ENCODE data around the gene PXT1.
"Not testable (repeated sequence)": the region's sequence is repeated elsewhere in the genome, so short reads cannot be mapped to it uniquely, and the experiment has no call there.

PXT1 gene, protein sequence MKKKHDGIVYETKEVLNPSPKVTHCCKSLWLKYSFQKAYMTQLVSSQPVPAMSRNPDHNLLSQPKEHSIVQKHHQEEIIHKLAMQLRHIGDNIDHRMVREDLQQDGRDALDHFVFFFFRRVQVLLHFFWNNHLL

DNA sequence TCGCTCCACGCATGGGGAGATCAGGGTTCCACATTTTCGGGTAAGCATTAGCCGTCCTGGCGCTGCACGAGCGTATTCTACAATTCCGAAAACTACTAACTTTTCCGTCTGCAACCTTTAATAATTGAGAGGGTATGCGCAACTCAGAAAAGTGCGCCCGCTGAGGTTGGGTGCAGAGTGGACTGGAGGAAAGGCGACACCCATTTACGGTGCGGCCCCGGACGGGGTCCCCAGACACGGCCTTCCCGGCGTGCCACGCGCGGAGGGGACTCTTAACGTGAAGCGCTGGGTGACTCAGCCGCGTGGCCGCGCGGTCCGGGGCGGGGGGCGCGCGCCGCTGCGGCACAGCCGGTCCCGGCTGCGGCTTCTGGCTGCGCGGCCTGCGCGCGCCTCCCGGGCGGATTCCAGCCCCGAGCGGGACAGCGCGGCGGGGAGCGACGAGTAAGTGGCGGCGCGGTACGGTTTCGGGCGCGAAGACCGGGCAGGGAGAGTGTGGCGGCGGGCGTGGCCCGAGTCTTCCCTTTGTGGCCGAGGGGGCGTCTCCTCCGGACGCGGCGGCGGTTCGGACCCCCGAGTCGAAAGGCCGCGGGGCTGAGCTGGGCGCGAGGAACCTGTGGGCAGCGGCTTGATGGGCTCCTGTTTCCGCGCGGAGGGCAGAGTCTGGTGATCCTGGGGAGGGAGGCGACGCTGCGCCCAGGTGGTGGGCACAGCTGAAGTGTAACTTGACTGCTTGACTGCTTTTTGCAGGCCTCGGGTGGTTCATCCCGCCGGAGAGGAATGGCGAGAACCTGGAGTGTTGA is at the start of gene PXT1, which contains the start of gene KCTD20:
Gene PXT1 (minus strand): TSS at position 184 of the 800 bp plus-strand sequence. CDS start 16,772 bp downstream, outside the sequence.
Gene KCTD20 (plus strand): TSS at position 330 of the 800 bp plus-strand sequence. CDS start 27,098 bp downstream, outside the sequence.
- DNase-seq (ENCODE audit: low spot score): peak; percentile 83

DNA sequence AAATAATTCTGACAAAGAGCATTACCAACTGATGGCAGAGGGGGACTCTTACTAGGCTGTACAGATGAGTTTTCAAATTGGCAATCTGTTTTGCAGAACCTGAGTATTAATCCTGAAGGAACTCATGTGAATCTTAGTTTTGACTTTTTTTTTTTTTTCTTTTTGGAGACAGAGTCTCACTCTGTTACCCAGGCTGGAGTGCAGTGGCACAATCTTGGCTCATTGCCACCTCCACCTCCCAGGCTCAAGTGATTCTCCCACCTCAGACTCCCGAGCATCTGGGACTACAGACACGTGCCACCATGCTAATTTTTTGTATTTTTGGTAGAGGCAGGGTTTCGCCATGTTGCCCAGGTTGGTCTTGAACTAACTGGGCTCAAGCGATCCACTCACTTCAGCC is 49.4 kb upstream of the PXT1 start:
- DNase-seq (ENCODE audit: low spot score): no peak

DNA sequence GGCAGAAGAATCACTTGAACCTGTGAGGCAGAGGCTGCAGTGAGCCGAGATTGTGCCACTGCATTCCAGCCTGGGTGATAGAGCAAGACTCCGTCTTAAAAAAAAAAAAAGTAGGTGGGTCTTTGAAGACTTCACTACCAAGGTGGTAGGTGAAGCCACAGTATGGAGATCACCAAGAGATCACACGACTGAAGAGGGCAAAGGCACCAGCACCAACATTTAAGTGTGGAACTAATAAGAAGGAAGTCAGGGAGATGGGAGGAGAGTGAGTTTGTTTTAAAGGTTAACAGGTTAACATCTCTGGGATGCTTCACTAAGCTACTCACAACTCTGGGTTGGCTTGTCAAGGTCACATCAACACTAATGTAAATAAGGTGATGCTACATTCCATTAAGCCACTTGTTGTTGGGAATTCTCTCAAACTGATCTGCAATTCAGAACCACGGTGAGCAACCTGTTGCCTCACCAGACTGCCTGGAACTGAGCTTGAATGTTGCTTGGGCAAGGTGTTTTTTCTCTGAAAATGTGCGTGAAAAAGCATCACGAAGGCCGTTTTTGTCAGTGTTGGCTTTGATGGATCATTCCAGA is 48.8 kb upstream of the PXT1 start:
- DNase-seq (ENCODE audit: low spot score): no peak

DNA sequence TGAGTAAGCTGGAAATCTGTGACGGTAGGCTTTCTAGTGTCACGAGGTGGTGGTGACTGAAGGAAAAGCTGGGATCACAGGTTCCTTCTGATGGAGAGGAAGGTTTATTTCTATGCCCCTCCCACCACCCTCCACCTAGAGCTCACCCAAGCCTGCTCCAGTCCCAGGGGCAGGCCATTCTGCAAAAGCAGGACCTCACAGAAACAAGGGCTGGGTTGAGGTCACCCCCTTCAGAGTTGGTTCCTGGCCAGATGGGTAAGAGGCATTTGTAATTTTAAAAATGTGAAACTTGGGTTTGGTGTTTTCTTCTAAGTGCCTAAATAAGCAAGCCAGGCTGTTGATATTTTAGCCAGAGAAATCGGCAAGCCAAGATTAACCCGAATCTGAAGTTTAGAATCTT is 46.8 kb upstream of the PXT1 start:
- no peak for DNase-seq (ENCODE audit: low spot score)

DNA sequence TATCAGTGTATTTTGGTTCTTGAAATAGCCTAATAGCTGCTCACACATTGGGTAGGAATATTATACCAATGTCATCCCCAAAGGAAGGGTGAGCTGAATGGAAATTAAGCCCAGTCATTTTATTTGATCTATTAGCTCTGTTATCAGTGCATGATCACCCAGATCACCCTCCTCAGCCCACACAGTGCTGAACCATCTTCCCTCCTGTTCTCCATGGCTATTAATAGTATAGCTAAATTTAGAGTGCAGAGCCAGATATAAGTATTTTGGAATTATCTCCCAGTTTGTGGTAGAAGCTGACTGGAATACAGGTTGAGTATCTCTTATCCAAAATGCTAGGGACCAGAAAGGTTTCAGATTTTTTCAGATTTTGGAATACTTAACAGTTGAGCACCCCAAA is 45.6 kb upstream of the PXT1 start:
- DNase-seq (ENCODE audit: low spot score): no peak

DNA sequence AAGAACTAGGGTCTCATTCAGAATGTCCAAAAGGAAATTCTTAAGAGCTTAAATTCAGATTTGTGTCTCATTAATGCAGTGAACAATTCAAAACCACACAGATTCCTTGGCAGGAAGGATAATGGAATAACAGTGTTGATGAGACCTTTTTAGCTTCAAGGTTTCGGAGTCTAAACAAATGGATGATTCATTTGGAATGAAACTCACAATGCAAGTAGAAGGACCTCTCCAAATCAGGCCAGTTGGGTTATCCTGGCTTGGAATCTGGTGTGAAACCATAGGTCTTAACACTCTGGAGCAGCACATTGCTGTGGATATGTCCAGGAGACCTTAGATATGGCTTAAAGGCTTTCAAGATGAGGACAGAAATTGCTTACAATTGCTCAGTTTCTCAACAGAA is 45.0 kb upstream of the PXT1 start:
- DNase-seq (ENCODE audit: low spot score): no peak

DNA sequence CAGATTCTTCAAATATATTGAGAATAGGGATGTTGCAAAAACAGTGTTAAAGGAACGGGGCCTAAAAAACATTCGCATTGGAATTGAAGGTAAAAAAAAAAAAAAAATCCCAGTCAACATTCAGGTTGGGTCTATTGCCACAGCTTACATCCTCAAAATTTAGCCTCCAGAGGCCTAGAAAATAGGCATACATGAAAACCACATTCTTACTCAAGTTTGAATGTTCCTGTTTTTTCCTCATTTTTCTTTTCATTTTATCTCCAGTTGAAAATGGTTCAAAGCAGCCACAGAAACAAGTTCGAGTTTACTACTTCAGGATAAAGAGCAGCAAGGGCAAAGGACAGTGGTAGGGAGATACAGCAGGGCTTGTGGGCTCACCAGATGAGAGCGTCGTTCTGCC is 42.1 kb upstream of the PXT1 start:
- no peak for DNase-seq (ENCODE audit: low spot score)

DNA sequence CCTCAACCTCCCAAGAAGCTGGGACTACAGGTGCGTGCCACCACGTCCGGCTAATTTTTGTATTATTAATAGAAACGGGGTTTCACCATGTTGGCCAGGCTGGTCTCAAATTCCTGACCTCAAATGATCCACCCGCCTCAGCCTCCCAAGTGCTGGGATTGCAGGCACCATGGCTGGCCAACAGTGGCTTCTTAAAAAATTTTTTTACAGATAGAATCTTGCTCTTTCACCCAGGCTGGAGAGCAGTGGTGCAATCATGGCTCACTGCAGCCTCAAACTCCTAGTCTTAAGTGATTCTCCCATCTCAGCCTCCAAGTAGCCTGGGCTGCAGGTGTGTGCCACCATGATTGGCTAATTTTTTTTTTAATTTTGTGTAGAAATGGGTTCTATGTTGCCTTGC is 40.7 kb upstream of the PXT1 start:
- DNase-seq (ENCODE audit: low spot score): not testable (repeated sequence)

DNA sequence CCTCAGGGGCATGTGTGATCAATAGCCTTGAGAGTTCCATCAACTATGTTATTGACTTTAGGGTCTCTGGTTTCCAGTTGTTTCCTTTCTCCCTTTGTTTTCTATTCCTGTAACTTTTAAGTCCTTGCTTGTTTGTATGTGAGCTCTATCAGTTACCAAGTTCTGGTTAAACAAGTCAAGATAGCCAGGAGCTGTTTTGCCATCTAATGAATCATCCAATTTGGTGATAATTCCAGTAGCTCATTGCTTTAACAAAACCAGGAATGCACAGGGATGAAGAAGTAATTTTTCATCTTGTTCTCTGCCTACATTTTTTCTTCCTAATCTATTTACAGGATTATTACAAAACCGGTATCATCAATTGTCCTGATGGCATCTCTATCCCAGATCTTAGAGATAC is 36.6 kb upstream of the PXT1 start:
- no peak for DNase-seq (ENCODE audit: low spot score)

DNA sequence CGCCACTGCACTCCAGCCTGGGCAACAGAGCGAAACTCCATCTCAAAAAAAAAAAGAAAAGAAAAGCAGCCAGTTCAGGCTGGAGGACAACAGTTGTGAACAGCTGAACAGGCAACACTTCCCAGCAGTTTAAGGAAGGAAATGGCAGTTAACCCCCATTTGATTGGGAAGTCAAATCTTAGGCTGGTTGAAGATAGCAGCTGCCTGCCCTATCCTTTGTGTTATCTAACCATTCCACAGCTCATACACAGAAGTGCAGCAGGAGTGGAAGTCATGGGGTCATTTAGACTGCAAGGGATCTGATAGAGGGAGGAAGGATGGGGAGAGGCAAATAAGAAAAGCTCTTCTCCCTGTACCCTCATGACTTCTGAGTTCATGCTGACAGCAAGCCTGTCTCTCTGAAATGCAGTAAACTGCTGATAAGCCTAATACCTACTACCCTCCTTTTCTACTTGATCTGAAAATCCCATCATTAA is 35.4 kb upstream of the PXT1 start:
- DNase-seq (ENCODE audit: low spot score): no peak

DNA sequence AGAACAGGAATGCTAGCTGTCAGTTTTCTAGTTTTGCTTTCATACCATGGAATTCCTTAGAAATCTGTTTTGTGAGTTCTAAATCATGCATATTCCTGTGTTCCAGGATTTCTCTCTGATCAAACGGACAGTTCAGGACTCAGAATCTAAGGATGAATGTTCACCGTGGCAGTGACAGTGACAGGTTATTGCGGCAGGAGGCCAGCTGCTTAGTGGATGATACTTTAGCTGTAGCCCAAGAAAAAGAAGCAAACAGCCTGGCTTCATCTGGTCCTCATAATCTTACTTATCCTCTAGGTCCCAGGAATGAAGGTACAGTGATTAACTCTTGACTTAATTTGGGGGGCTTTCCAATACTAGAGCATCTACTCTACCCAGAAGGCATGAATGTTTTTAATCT is 27.3 kb upstream of the PXT1 start:
- no peak for DNase-seq (ENCODE audit: low spot score)

DNA sequence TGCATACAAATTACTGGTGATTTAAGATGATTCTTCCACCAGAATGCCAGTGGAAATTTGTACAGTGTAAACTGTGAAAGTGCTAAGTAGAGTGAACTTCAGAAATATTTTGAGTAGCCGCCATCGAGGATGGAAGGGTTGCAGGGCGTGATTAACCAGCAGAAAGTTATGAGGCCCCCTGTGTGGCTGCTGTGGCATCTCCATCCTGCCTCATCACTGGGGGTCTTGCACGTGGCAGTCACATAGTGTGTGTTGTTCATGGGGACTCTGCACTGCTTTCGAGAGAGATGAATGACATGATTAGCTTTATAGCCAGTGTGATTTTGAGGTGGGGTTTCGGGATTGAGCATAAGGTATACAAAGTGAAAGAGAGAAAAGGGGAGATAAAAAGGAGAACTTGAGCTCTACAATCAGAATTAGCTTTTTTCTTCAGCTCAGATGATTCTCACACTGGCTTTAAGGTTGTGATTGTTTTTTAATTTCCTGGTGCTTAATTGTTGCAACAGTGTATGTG is 26.6 kb upstream of the PXT1 start:
- DNase-seq (ENCODE audit: low spot score): no peak

DNA sequence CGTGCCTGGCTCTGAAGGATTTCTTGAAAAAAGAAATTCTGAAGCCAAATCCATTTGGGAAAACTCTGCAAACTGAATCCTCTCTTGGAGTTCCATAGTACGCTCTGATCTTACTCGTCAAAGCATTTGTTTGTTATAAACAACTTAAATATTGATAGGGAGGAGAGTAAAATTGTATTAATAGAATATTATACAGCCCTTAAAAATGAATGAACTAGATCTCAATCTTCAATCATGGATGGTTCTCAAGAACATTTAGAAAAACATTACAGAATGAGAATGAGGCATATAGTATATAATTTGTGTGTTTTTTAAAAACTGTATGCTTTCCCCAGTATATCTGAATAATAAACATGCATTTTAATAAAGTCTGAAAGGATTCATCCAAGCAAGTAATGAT is 25.0 kb upstream of the PXT1 start:
- no peak for DNase-seq (ENCODE audit: low spot score)

DNA sequence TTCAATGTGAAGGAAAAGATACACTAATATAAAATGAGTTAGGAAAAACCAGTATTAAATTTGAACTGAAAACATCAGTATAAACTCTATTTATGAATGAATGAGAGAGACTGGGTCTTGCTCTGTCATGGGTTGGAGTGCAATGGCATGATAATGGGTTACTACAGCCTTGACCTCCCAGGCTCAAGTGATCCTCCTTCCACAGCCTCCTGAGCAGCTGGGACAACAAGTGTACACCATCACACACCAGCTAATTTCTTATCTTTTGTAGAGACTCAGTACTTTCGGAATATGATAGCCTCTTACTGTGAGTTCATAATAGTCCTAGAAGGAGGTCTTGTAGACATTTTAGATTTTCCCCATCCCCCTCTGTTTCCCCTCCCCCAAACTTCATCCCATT is 21.6 kb upstream of the PXT1 start:
- DNase-seq (ENCODE audit: low spot score): no peak

DNA sequence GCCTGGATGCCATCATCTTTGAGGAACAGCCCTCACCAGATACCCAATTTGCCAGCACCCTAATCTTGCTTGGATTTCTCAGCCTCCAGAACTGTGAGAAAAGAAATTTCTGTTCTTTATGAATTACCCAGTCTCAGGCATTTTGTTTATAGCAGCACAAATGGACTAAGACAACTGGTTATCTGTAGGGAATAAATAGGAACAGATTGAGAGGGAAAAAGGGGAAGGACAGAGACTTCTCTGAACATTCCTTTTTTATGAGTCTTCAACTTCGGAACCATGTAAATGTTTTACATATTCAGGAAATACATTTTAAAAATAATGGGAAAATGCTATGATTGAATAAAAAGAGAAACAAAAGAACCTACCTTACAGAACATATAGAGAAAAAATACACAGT is 21.0 kb upstream of the PXT1 start:
- DNase-seq (ENCODE audit: low spot score): no peak

DNA sequence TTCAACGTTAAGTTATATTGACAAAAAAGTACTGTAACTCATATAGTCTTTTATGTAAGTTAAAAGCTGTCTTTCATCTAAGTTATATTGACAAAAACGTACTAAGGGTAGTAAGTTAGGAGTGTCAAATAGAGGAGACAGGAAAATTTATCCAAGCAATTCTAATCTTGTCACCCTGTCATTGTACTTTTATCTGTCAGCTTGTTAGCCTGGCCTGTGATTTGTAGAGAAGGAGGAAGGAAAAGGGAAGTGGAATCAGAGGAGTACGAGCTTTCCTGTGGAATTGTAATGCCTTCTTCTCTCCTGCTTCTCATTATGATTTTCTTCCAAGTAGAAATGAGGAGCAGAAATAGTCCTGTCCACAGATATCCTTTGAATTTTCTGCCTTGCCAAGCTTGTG is 19.0 kb upstream of the PXT1 start:
- no peak for DNase-seq (ENCODE audit: low spot score)

DNA sequence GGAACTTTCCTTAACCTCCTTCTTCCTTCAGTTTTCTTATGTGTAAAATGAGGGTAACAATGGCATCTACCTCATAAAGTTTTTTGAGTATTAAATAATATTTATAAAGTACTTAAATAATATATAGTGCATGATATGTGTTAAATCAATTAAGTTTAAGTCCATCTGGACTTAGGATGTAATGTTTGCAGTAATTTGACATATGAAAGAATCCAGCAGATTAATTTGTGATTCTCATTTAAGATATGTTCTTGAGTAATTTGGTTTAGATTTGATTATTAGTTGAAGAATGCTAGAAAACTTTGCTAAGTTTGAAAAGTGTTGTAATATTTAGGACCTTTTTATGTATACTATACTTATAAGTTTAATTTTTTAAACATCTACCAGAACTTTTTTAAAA is 18.3 kb upstream of the PXT1 start:
- DNase-seq (ENCODE audit: low spot score): no peak

DNA sequence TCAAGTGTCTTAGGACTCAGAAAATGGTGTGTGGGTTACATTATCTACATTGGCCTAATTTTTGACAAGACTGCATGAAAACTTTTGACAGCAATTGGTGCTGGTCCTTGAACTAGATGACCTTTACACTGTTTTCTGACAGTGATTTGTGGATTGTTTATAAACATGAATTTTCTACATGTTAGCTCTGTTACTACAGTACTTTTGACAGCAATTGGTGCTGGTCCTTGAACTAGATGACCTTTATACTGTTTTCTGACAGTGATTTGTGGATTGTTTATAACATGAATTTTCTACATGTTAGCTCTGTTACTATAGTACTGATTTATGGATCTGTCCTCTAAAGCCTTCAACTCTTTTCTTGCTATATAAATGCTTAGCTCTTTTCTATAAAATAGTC is 16.8 kb upstream of the PXT1 start:
- DNase-seq (ENCODE audit: low spot score): no peak

DNA sequence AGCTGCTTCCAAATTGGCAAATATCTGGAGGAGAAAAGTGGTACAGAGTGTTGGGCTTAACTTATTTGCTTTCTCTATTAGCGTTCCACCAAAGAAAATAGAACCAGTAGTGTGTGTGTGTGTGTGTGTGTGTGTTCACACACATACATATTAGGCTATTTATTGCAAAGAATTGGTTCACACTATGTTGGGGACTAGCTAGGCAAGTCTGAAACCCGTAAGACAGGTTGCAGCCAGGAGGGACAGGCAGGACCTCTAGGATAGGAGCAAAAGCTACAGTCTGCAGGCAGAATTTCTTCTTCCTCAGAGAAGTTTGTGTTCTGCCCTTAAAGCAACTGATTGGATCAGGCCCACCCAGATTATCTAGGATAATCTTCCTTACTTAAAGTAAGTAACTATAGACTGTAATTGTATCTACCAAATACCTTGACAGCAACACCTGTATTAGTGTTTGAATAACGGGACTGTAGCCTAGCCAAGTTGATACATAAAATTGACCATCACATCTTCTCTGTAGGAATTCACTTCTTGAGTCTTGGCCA is 12.9 kb upstream of the PXT1 start:
- no peak for DNase-seq (ENCODE audit: low spot score)

DNA sequence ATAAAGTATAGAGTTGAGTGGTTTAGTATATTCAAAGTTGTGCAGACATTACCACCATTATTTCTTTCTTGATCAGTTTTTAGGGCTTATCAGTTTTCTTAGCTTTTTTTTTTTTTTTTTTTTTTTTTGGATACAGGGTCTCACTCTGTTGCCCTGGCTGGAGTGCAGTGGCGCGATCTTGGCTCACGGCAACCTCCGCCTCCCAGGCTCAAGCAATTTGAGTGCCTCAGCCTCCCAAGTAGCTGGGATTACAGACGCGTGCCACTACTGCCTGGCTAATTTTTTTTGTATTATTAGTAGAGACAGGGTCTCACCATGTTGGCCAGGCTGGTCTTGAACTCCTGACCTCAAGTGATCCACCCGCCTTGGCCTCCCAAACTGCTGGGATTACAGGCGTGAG is 10.2 kb upstream of the PXT1 start:
- not testable (repeated sequence) for DNase-seq (ENCODE audit: low spot score)

DNA sequence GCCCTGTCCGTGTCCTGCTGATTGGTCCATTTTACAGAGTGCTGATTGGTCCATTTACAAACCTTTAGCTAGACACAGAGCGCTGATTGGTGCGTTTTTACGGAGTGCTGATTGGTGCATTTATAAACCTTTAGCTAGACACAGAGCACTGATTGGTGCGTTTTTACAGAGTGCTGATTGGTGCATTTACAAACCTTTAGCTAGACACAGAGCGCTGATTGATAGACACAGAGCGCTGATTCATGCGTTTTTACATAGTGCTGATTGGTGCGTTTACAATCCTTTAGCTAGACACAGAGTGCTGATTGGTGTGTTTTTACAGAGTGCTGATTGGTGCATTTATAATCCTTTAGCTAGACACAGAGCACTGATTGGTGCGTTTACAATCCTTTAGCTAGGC is 6.5 kb upstream of the PXT1 start:
- not testable (repeated sequence) for DNase-seq (ENCODE audit: low spot score)

DNA sequence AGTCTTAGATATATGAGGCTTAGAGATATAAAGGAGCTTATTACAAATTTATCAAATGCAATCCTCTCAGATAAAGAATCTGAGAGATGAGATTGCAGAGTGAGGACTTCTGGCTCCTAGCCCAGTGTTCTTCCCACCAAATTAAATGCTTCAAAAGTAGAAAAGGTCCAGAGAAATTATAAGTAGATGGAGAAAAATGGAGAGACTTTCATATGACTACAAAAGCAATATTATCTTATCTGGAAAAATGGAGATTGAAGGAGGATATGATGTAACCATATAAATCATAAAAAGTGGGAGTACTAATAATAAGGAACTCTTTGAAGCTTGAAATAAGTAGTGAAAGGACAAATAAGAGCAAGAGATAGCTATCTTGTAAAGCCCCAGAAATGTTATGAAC is 3.0 kb upstream of the PXT1 start:
- no peak for DNase-seq (ENCODE audit: low spot score)

DNA sequence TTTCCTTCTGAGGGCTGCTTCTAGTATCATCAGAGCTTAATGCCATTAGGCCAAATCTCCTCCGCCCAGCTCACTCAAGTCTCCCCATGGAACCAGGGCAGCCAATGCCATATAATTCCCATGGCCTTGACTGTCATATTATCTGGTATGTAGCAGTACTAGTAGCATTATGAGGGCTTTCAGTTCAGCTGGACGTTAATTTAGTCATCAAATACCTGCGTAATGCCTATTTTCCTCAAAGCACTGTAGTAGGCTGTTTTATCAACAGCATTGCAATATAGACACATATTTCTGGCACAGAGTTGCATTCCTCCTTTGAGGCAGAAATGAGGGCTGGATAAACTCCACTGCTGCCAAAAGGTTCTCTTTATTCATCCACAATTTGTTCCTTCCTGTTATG is 1.8 kb upstream of the PXT1 start:
- no peak for DNase-seq (ENCODE audit: low spot score)

Measured in CD4-positive, alpha-beta T cell treated with Interleukin-15 for 4 hours (primary cell).